Body of pancreas (tissue), 4 donors: ENCODE data around the gene RNF169. TPM values are rescaled to one million over a fixed set of nuclear protein-coding genes. Genes with fewer than 3 reads are reported as not detected.
A peak's percentile ranks its signal among the peaks of the same experiment; 100 is the strongest.
"Not testable (repeated sequence)": the region's sequence is repeated elsewhere in the genome, so short reads cannot be mapped to it uniquely, and the experiment has no call there.

ENCODE experiments used
- ATAC-seq: fragments of 150-250 bp; one replicate; pipeline ENCODE4 v1.9.1; 2016
- DNase-seq, 4 donors: peaks; one replicate each; pipeline ENCODE4 v3.0.0-alpha.2; 2019
- H3K27ac ChIP-seq, 4 donors: fragments of 200-600 bp; sonication (generic); 1 replicate in 3 of 4; 2 replicates in 1 of 4; pipeline versions ENCODE4 v1.5.1 to v1.6.1; 2016 to 2019; ENCODE audit warnings: mild to moderate bottlenecking in 1 of 4, mixed read lengths in 1 of 4, moderate library complexity in 1 of 4
- H3K27me3 ChIP-seq, 2 donors: fragments of 200-600 bp; sonication (generic); one replicate each; pipeline ENCODE4 v1.6.0; 2016; ENCODE audit warnings: mild to moderate bottlenecking in 1 of 2
- H3K36me3 ChIP-seq, 2 donors: fragments of 200-600 bp; sonication (generic); replicated peaks in 1 of 2; 2 replicates each; pipeline ENCODE4 v1.5.1; 2016; ENCODE audit warnings: low read depth in 2 of 2; ENCODE audit not compliant: insufficient read depth in 1 of 2
- H3K4me1 ChIP-seq: fragments of 200-600 bp; sonication (generic); one replicate; pipeline ENCODE4 v1.6.0; 2016
- H3K4me3 ChIP-seq, 2 donors: fragments of 200-600 bp; sonication (generic); 1 replicate in 1 of 2; 2 replicates in 1 of 2; pipeline ENCODE4 v1.5.1; 2016 to 2019
- H3K9me3 ChIP-seq, 3 donors: fragments of 200-600 bp; sonication (generic); 1 replicate in 2 of 3; 2 replicates in 1 of 3; pipeline ENCODE4 v1.5.1; 2016
- POLR2A ChIP-seq, 3 donors: fragments of 450-650 bp; IDR thresholded peaks; one replicate each; pipeline ENCODE4 v1.6.1; 2016; ENCODE audit warnings: antibody characterized with exemption in 3 of 3, mild to moderate bottlenecking in 2 of 3
- WGBS, 2 donors: methylation state at CpG; one replicate each; pipeline ENCODE4 v1.1.5; 2017; 5-methylcytosine and 5-hydroxymethylcytosine counted together
- intact Hi-C: fragments of 100-400 bp; cut with DNase I; formaldehyde crosslinking; loops from one replicate; pipeline ENCODE4 v1.15.1; 2023
- total RNA-seq, 2 donors: library from RNA; depleted of rRNA; stranded (reverse); fragments of >200 nt; gene quantifications; one replicate each; pipeline ENCODE4 v1.1.0, GENCODE V29; 2016
- TF ChIP-seq, protein P1 (sequence below), 7 experiments: fragments of 450-650 bp in 4 of 7; fragments of 200-600 bp in 3 of 7; sonication (generic) in 3 of 7; IDR thresholded peaks; one replicate each; pipeline ENCODE4 v1.5.1; 2016 to 2019; ENCODE audit warnings: antibody characterized with exemption in 7 of 7

Gene RNF169
- total RNA-seq, 2 donors from 2014 or later, result 10.2 to 15.0 TPM

DNA sequence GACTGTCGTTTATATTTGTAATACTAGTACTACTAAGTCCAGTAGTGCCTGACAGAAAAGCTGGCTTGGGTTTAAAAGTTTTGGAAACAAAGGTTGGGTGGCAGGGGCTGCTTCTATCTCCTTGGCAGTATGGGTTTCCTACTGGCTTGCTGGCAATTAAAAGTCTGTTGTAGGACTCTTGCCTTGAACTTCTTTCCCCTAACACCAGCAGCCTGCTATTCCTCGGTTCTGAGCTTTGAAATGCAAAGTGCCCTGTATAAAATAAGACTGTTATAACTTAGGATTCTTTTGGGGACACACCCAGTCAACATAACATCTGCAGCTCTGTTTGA is 1.3 kb downstream of the RNF169 start:
- intact Hi-C loops, result no loop called here
- ATAC-seq, result no peak
- DNase-seq, result no peak
- Histone ChIP-seq H3K9me3 (no peaks in the 10 kb centered on the region), H3K36me3 (no peaks in the 10 kb centered on the region), H3K4me3 (no peak overlapping the region), H3K27me3 (no peaks in the 10 kb centered on the region), H3K4me1 (peaks cover 46% of the 10 kb centered on the region), H3K27ac (peak overlapping the region; percentile 63 to 96 (median 94))
- 9 to 13% methylated on average over 2 of the region's 2 CpGs for WGBS, 2 donors
- TF ChIP-seq POLR2A (IDR thresholded peaks at IDR 0.05), result no peak
- TF ChIP-seq, protein P1, sequence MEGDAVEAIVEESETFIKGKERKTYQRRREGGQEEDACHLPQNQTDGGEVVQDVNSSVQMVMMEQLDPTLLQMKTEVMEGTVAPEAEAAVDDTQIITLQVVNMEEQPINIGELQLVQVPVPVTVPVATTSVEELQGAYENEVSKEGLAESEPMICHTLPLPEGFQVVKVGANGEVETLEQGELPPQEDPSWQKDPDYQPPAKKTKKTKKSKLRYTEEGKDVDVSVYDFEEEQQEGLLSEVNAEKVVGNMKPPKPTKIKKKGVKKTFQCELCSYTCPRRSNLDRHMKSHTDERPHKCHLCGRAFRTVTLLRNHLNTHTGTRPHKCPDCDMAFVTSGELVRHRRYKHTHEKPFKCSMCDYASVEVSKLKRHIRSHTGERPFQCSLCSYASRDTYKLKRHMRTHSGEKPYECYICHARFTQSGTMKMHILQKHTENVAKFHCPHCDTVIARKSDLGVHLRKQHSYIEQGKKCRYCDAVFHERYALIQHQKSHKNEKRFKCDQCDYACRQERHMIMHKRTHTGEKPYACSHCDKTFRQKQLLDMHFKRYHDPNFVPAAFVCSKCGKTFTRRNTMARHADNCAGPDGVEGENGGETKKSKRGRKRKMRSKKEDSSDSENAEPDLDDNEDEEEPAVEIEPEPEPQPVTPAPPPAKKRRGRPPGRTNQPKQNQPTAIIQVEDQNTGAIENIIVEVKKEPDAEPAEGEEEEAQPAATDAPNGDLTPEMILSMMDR (IDR thresholded peaks at IDR 0.05), result no peak

DNA sequence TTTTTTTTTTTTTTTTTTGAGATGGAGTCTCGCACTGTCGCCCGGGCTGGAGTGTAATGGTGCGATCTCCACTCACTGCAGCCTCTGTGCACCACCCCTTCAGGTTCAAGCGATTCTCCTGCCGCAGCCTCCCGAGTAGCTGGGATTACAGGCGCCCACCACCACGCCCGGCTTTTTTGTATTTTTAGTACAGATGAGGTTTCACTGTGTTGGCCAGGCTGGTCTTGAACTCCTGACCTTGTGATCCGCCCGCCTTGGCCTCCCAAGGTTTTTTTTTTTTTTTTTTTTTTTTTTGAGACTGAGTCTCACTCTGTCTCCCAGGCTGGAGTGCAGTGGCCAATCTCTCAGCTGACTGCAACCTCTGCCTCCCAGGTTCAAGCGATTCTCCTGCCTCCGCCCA is 1.9 kb downstream of the RNF169 start:
- 90 to 98% methylated on average over 14 of the region's 14 CpGs for WGBS, 2 donors
- DNase-seq, H3K9me3 ChIP-seq, H3K27ac ChIP-seq, H3K4me3 ChIP-seq, H3K27me3 ChIP-seq, H3K36me3 ChIP-seq, ATAC-seq, intact Hi-C loops: not testable (repeated sequence)
- peaks cover 52% of the 10 kb centered on the region for H3K4me1 ChIP-seq

DNA sequence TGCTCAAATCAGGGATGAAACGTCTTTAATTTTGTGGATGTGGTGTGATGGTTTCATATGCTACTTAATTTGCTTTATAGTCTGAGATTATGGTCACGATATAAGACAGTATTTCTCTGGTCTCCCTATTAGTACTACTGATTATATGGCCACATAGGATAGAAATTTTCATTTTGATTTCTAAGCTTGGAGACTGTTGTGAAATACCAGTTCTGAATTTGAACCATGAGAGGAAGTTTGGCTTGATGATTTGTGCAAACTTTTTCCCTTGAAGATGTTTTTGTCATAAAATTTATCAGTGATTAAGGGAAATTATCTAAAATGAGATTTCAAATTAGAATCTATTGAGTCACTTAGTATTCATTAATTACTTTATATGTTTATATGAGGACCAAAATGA is 2.7 kb downstream of the RNF169 start:
- ATAC-seq (no peak), DNase-seq (no peak)
- H3K9me3 ChIP-seq, result no peaks in the 10 kb centered on the region
- H3K36me3 ChIP-seq, result no peaks in the 10 kb centered on the region
- H3K27ac ChIP-seq, result no peak overlapping the region
- no peak for TF ChIP-seq POLR2A (IDR thresholded peaks at IDR 0.05)
- TF ChIP-seq, protein P1 (IDR thresholded peaks at IDR 0.05), result no peak
- intact Hi-C loops, result no loop called here
- H3K27me3 ChIP-seq, result no peaks in the 10 kb centered on the region
- no peak overlapping the region for H3K4me3 ChIP-seq
- H3K4me1 ChIP-seq, result peaks cover 56% of the 10 kb centered on the region
- 77 to 86% methylated on average over 2 of the region's 2 CpGs for WGBS, 2 donors

DNA sequence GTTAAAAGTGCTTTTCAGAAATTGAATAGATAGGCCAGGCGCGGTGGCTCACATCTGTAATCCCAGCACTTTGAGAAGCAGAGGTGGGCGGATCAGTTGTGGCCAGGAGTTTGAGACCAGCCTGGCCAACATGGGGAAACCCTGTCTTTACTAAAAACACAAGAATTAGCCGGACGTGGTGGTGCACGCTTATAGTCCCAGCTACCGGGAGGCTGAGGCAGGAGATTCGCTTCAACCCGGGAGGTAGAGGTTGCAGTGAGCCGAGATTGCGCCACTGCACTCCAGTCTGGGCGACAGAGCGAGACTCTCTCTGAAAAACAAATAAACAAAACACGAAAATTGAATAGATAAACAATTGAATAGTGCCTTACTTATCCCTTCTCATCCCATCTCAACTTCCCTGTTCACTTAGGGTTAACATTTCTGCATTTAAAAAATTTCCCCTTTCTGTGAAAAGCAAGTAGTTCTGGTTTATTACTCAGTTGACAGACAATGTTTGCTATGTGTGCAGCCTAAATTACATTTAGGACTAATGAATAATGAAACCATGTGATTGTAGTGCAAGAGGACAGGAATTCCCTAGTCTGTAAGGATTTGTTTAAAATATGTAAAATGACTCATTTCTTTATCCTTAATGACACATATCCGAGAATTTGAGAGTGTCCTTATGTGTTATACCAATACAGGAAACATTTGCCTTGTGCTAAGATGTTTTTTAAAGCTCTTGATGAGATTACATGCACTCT is 6.0 kb downstream of the RNF169 start:
- intact Hi-C loops, result no loop called here
- WGBS, 2 donors, result 76 to 78% methylated on average over 15 of the region's 15 CpGs
- DNase-seq (no peak), ATAC-seq (peak; percentile 47)
- H3K4me1 ChIP-seq, result peaks cover 44% of the 10 kb centered on the region
- TF ChIP-seq, protein P1 (IDR thresholded peaks at IDR 0.05), result no peak
- no peak for TF ChIP-seq POLR2A (IDR thresholded peaks at IDR 0.05)
- no peaks in the 10 kb centered on the region for H3K9me3 ChIP-seq
- H3K27ac ChIP-seq, result peak overlapping the region in 2 of 4 donors; percentile 6 to 49
- H3K4me3 ChIP-seq, result no peak overlapping the region
- H3K27me3 ChIP-seq, result no peaks in the 10 kb centered on the region
- no peaks in the 10 kb centered on the region for H3K36me3 ChIP-seq

DNA sequence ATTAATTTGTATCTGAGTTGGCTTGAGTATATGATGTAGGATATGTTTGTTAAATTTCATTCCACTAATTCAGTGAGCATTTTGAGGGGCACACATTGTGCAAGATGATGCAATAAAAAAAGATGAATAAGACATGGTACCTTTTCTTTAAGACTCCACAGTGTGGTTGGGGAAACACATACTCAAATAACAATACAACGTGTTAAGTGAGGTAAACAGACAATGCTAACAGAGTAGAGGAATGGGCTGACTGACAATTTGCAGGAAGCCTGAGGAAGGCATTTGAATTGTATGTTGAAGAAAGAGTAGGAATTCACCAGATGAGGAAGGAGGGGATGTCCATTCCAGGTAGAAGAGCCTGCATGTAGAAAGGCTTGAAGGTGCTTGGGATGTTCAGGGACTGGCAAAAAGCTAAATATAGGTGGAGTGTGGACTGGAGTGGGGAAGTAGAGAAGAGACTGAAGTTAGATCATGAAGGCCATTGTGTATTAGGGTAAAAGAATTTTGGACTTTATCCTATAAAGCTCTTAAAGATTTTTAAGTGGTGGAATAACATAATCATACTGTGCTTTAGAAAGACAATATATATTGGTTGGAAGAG is 6.8 kb downstream of the RNF169 start:
- Histone ChIP-seq H3K27ac (peak overlapping the region in 2 of 4 donors; percentile 6 to 49), H3K27me3 (no peaks in the 10 kb centered on the region), H3K36me3 (no peaks in the 10 kb centered on the region), H3K9me3 (no peaks in the 10 kb centered on the region), H3K4me1 (peaks cover 35% of the 10 kb centered on the region), H3K4me3 (no peak overlapping the region)
- TF ChIP-seq POLR2A (IDR thresholded peaks at IDR 0.05), result no peak
- TF ChIP-seq, protein P1 (IDR thresholded peaks at IDR 0.05), result no peak
- 13 to 25% methylated on average over 1 of the region's 1 CpG for WGBS, 2 donors
- DNase-seq, result no peak
- intact Hi-C loops, result no loop called here
- ATAC-seq, result no peak
